IMR-90 (cell line): ENCODE data around the gene SYNPO2L. TPM values are rescaled to one million over a fixed set of nuclear protein-coding genes. Genes with fewer than 3 reads are reported as not detected.

Experiments
- ATAC-seq: fragments of 200-7000 bp; cut with Tn5 transposase; 2 replicates; pipeline ENCODE4 v1.9.1; 2020; ENCODE audit warnings: low read depth, mild to moderate bottlenecking, moderate library complexity
- BruUV-seq: library from RNA; stranded (reverse); fragments of 400-500 nt; replicated peaks from 2 replicates; lab custom pipeline; 2021; lab: Mats Ljungman, UMichigan
- CTCF ChIA-PET: fragments of 300-600 bp; formaldehyde crosslinking; extraction: SDS; loops from one replicate; lab custom pipeline; 2021; ENCODE audit warnings: antibody characterized with exemption; lab: Yijun Ruan, JAX
- POLR2A ChIA-PET: fragments of 300-600 bp; sonication (Branson Sonifier 250); formaldehyde crosslinking; loops from one replicate; lab custom pipeline; 2022; ENCODE audit warnings: antibody characterized with exemption; ENCODE audit not compliant: unreplicated experiment; lab: Charles Lee
- DNase-seq: peaks from one replicate; pipeline ENCODE4 v3.0.0; 2013
- H2AFZ ChIP-seq: replicated peaks from 2 replicates; pipeline ENCODE3; 2013; ENCODE audit warnings: low read length, mild to moderate bottlenecking; ENCODE audit not compliant: poor library complexity
- H2AK5ac ChIP-seq: 2 replicates; pipeline ENCODE4 v1.6.1; 2013; ENCODE audit warnings: low read depth, low read length, inconsistent platforms
- H2AK9ac ChIP-seq: replicated peaks from 2 replicates; pipeline ENCODE3; 2013; ENCODE audit warnings: mild to moderate bottlenecking, low read depth, low read length, moderate library complexity; ENCODE audit not compliant: poor library complexity
- H2BK120ac ChIP-seq: 2 replicates; pipeline ENCODE4 v1.6.1; 2013; ENCODE audit warnings: low read depth, low read length, inconsistent platforms
- H2BK15ac ChIP-seq: 3 replicates; pipeline ENCODE4 v1.6.1; 2013; ENCODE audit warnings: low read depth, low read length, inconsistent platforms
- H2BK20ac ChIP-seq: 2 replicates; pipeline ENCODE4 v1.6.1; 2013; ENCODE audit warnings: low read depth, mild to moderate bottlenecking, inconsistent platforms, low read length, moderate library complexity
- H2BK5ac ChIP-seq: 2 replicates; pipeline ENCODE4 v1.6.1; 2013; ENCODE audit warnings: mild to moderate bottlenecking, low read depth, low read length, inconsistent platforms; ENCODE audit not compliant: poor library complexity, severe bottlenecking
- H3K14ac ChIP-seq: replicated peaks from 2 replicates; pipeline ENCODE4 v1.6.1; 2013; ENCODE audit warnings: low read depth, low read length, inconsistent platforms
- H3K18ac ChIP-seq: 2 replicates; pipeline ENCODE4 v1.6.1; 2013; ENCODE audit warnings: low read depth, low read length, control low read depth
- H3K23ac ChIP-seq: 2 replicates; pipeline ENCODE4 v1.6.1; 2013; ENCODE audit warnings: low read depth, low read length, inconsistent platforms
- H3K27ac ChIP-seq: 2 replicates; pipeline ENCODE4 v1.5.1; 2013; ENCODE audit warnings: mild to moderate bottlenecking, control low read depth, low read length; ENCODE audit not compliant: insufficient read depth
- H3K27me3 ChIP-seq: 2 replicates; pipeline ENCODE4 v1.6.1; 2013; ENCODE audit warnings: low read length; ENCODE audit not compliant: control insufficient read depth, insufficient read depth
- H3K36me3 ChIP-seq: 2 replicates; pipeline ENCODE4 v1.6.1; 2013; ENCODE audit warnings: low read length, mixed read lengths; ENCODE audit not compliant: control insufficient read depth, insufficient read depth
- H3K4ac ChIP-seq: 2 replicates; pipeline ENCODE4 v1.6.1; 2013; ENCODE audit warnings: low read depth, low read length, inconsistent platforms
- H3K4me1 ChIP-seq: 2 replicates; pipeline ENCODE4 v1.6.1; 2013; ENCODE audit warnings: low read length, mixed read lengths; ENCODE audit not compliant: control insufficient read depth, insufficient read depth
- H3K4me2 ChIP-seq: 2 replicates; pipeline ENCODE4 v1.6.1; 2013; ENCODE audit warnings: low read depth, mild to moderate bottlenecking, control low read depth, low read length, moderate library complexity
- H3K4me3 ChIP-seq: 2 replicates; pipeline ENCODE4 v1.5.1; 2013; ENCODE audit warnings: low read depth, mild to moderate bottlenecking, control low read depth, low read length, moderate library complexity; ENCODE audit not compliant: insufficient read depth
- H3K56ac ChIP-seq: 2 replicates; pipeline ENCODE4 v1.6.1; 2013; ENCODE audit warnings: low read length, inconsistent platforms; ENCODE audit not compliant: insufficient read depth; ENCODE audit errors: extremely low read depth
- H3K79me1 ChIP-seq, 2 experiments: 2 replicates each; pipeline ENCODE4 v1.6.1; 2013; ENCODE audit warnings: low read length in 2 of 2, inconsistent platforms in 1 of 2, low read depth in 1 of 2
- H3K9ac ChIP-seq: 2 replicates; pipeline ENCODE4 v1.6.1; 2013; ENCODE audit warnings: low read depth, low read length, control low read depth
- H3K9me1 ChIP-seq: 2 replicates; pipeline ENCODE4 v1.6.1; 2013; ENCODE audit warnings: low read length, inconsistent platforms; ENCODE audit not compliant: insufficient read depth
- H3K9me3 ChIP-seq: 2 replicates; pipeline ENCODE4 v1.6.1; 2013; ENCODE audit warnings: low read length; ENCODE audit not compliant: control insufficient read depth, insufficient read depth
- H4K20me1 ChIP-seq: 2 replicates; pipeline ENCODE4 v1.6.1; 2013; ENCODE audit warnings: low read length, inconsistent platforms; ENCODE audit not compliant: insufficient read depth
- H4K5ac ChIP-seq: 2 replicates; pipeline ENCODE4 v1.6.1; 2013; ENCODE audit warnings: mild to moderate bottlenecking, low read depth, low read length, control low read depth
- H4K8ac ChIP-seq, 2 experiments: 2 replicates each; pipeline ENCODE4 v1.6.1; 2013; ENCODE audit warnings: low read depth in 2 of 2, low read length in 2 of 2, control low read depth in 1 of 2, inconsistent platforms in 1 of 2
- H4K91ac ChIP-seq: 2 replicates; pipeline ENCODE4 v1.6.1; 2013; ENCODE audit warnings: low read depth, low read length, inconsistent platforms; ENCODE audit not compliant: insufficient read depth
- CEBPB ChIP-seq: IDR thresholded peaks from 2 replicates; pipeline ENCODE4 v1.6.1; 2012; ENCODE audit warnings: low read depth, low read length, improper control_type of control experiment
- RCOR1 ChIP-seq: IDR thresholded peaks from 2 replicates; pipeline ENCODE4 v1.6.1; 2012; ENCODE audit warnings: mild to moderate bottlenecking, low read length, improper control_type of control experiment; ENCODE audit not compliant: insufficient replicate concordance
- WGBS, 2 experiments: methylation state at CpG; one replicate each; pipeline versions ENCODE4 v1.1.5 to v1.1.7; 2013; ENCODE audit warnings: missing lambda C conversion rate in 2 of 2; ENCODE audit not compliant: insufficient read length in 1 of 2; ENCODE audit errors: extremely low coverage in 2 of 2; 5-methylcytosine and 5-hydroxymethylcytosine counted together
- dilution Hi-C: fragments of 300-500 bp; cut with HindIII; formaldehyde crosslinking; loops from one replicate; pipeline ENCODE4 v1.14.3; 2018; ENCODE audit warnings: low sequenced_read_pairs; ENCODE audit not compliant: unreplicated experiment
- in situ Hi-C: fragments of 300-500 bp; cut with MboI; formaldehyde crosslinking; loops from 3 replicates; pipeline ENCODE4 v1.14.3; 2019; ENCODE audit warnings: low sequenced_read_pairs, inconsistent platforms, mixed read lengths
- intact Hi-C: fragments of 100-400 bp; cut with micrococcal nuclease; formaldehyde crosslinking; loops from 2 replicates; pipeline ENCODE4 v1.10.0; 2022
- polyA plus RNA-seq, 3 experiments: library from polyadenylated mRNA; depleted of rRNA; stranded (reverse); fragments of >200 nt; gene quantifications; 2 replicates each; pipeline ENCODE4 v1.2.3, GENCODE V29; 2012; ENCODE audit warnings: low replicate concordance in 1 of 3
- total RNA-seq: library from RNA; depleted of rRNA; stranded (reverse); fragments of >200 nt; gene quantifications from 2 replicates; pipeline ENCODE4 v1.2.3, GENCODE V29; 2012

The SYNPO2L gene
- total and polyA plus RNA-seq, 2 of the 4 experiments (the other 2 are of a cell fraction), result 0.18 to 0.62 TPM

DNA sequence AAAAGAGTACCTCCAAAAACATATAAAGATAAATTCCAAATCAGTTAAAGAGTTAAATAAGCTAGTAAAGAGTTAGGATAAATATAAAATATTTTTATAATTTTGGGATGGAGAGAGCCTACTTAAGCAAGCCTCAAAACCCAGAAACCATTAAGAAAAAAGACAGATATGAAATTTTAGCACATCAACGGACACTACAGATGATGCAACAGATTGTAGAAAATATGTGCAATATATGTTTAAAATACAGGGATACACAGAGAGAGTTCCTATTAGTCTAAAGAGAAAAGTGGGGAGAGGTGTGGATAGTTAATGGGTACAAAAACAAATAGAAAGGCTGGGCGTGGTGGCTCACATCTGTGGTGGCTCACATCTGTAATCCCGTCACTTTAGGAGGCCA, 41.1 kb downstream of the SYNPO2L start:
- CTCF ChIA-PET, result no interaction called here
- H3K9me3 ChIP-seq, result no peaks in the 10 kb centered on the region
- no peak overlapping the region for H2AK5ac ChIP-seq
- no peak overlapping the region for H4K8ac ChIP-seq
- no peak overlapping the region for H3K4ac ChIP-seq
- H4K91ac ChIP-seq, result no peak overlapping the region
- H4K5ac ChIP-seq, result no peak overlapping the region
- no peaks in the 10 kb centered on the region; the same call in 1 of the 2 replicates for H3K9me1 ChIP-seq
- no peak overlapping the region for H3K14ac ChIP-seq
- H3K18ac ChIP-seq, result no peak overlapping the region
- no peak overlapping the region for H3K56ac ChIP-seq
- intact Hi-C loops (loop anchor here (5.0 kb wide), 1 partner anchor 62 kb away; no protein-coding TSS in a partner anchor), in situ Hi-C loops (no loop called here), dilution Hi-C loops (no loop called here)
- TF ChIP-seq CEBPB (peak; percentile 46; the same call in 1 of the 2 replicates), RCOR1 (no peak)
- no TSS peak for BruUV-seq
- no peak overlapping the region for H3K27ac ChIP-seq
- no peak overlapping the region for H3K23ac ChIP-seq
- no CpG with 5 or more reads among the region's 3 CpGs for WGBS, 2 experiments
- no peak overlapping the region for H3K9ac ChIP-seq
- H2BK5ac ChIP-seq, result no peak overlapping the region
- no peak for DNase-seq
- no peak overlapping the region for H3K4me3 ChIP-seq
- H3K4me2 ChIP-seq, result no peak overlapping the region
- no peak for ATAC-seq
- H2BK120ac ChIP-seq, result no peak overlapping the region
- no peaks in the 10 kb centered on the region for H3K27me3 ChIP-seq
- H2BK15ac ChIP-seq, result no peak overlapping the region
- peaks cover 0 to 6% of the 10 kb centered on the region in 2 experiments; a peak in 1 of 4 replicates for H3K79me1 ChIP-seq
- H4K20me1 ChIP-seq, result no peaks in the 10 kb centered on the region
- H3K4me1 ChIP-seq, result no peaks in the 10 kb centered on the region
- POLR2A ChIA-PET, result interaction anchor here (0.6 kb wide), 1 partner anchor 15 kb away, joined by 3 read pairs; no protein-coding TSS in a partner anchor
- no peaks in the 10 kb centered on the region for H3K36me3 ChIP-seq
- no peak overlapping the region for H2AK9ac ChIP-seq
- H2BK20ac ChIP-seq, result no peak overlapping the region
- H2AFZ ChIP-seq, result no peak overlapping the region
